Endothelial cell of umbilical vein (primary cell): ENCODE data around the gene TIAM1. TPM values are rescaled to one million over a fixed set of nuclear protein-coding genes. Genes with fewer than 3 reads are reported as not detected.

ENCODE experiments used
- BruUV-seq: library from RNA; stranded (reverse); fragments of 400-500 nt; replicated peaks from 2 replicates; lab custom pipeline; 2021; lab: Mats Ljungman, UMichigan
- CTCF ChIA-PET: fragments of 300-600, 350-600 bp; sonication (Branson Sonifier 250); formaldehyde crosslinking; loops from one replicate; lab custom pipeline; 2021; ENCODE audit warnings: antibody characterized with exemption, inconsistent platforms; lab: Charles Lee
- POLR2A ChIA-PET: fragments of 300-600, 350-600 bp; sonication (Branson Sonifier 250); formaldehyde crosslinking; loops from one replicate; lab custom pipeline; 2021; ENCODE audit warnings: antibody characterized with exemption, inconsistent platforms; lab: Charles Lee
- DNase-seq: peaks from one replicate; pipeline ENCODE4 v3.0.0-alpha.2; 2011; ENCODE audit warnings: low read depth, low spot score
- FAIRE-seq: peaks from 2 replicates; lab custom pipeline; 2011; peaks lifted over from hg19 to GRCh38; lab: Jason Lieb, UNC
- H2AFZ ChIP-seq: 2 replicates; pipeline ENCODE4 v1.6.0; 2012; ENCODE audit warnings: low read depth, low read length, control low read depth, inconsistent platforms
- H3K27ac ChIP-seq: 2 replicates; pipeline ENCODE4 v1.5.1; 2011; ENCODE audit warnings: low read depth, mild to moderate bottlenecking, control low read depth, low read length, moderate library complexity; ENCODE audit not compliant: insufficient read depth
- H3K27me3 ChIP-seq, 2 experiments: 2 replicates each; pipeline versions ENCODE4 v1.6.0 to v1.6.1; 2011; ENCODE audit warnings: low read length in 2 of 2, mixed read lengths in 1 of 2; ENCODE audit not compliant: control insufficient read depth in 2 of 2, insufficient read depth in 2 of 2
- H3K36me3 ChIP-seq, 2 experiments: 2 replicates in 1 of 2; 3 replicates in 1 of 2; pipeline ENCODE4 v1.5.1; 2011; ENCODE audit warnings: low read length in 2 of 2, mild to moderate bottlenecking in 1 of 2, moderate library complexity in 1 of 2; ENCODE audit not compliant: control insufficient read depth in 2 of 2, insufficient read depth in 2 of 2; ENCODE audit errors: extremely low read depth in 1 of 2
- H3K4me1 ChIP-seq: 3 replicates; pipeline ENCODE4 v1.5.1; 2011; ENCODE audit warnings: mild to moderate bottlenecking, low read length; ENCODE audit not compliant: control insufficient read depth, insufficient read depth; ENCODE audit errors: extremely low read depth
- H3K4me2 ChIP-seq: 2 replicates; pipeline ENCODE4 v1.6.1; 2011; ENCODE audit warnings: low read length, control low read depth, mixed read lengths; ENCODE audit not compliant: insufficient read depth
- H3K4me3 ChIP-seq, 3 experiments: fragments of 200-600 bp in 1 of 3; sonication (generic), shearing (Covaris generic) in 1 of 3; replicated peaks in 1 of 3; 2 replicates each; pipeline ENCODE4 v1.5.1; 2011 to 2016; ENCODE audit warnings: control low read depth in 3 of 3, low read length in 3 of 3, mild to moderate bottlenecking in 2 of 3, inconsistent platforms in 1 of 3, low read depth in 1 of 3, moderate library complexity in 1 of 3; ENCODE audit not compliant: insufficient read depth in 1 of 3
- H3K79me2 ChIP-seq: 2 replicates; pipeline ENCODE4 v1.6.0; 2012; ENCODE audit warnings: low read length, inconsistent platforms; ENCODE audit not compliant: control insufficient read depth, insufficient read depth
- H3K9ac ChIP-seq: replicated peaks from 2 replicates; pipeline ENCODE3; 2011; ENCODE audit warnings: low read length, control low read depth; ENCODE audit not compliant: insufficient read depth; ENCODE audit errors: extremely low read depth
- H3K9me1 ChIP-seq: replicated peaks from 3 replicates; pipeline ENCODE4 v1.6.0; 2011; ENCODE audit warnings: mild to moderate bottlenecking, low read length; ENCODE audit not compliant: control insufficient read depth, insufficient read depth; ENCODE audit errors: extremely low read depth
- H3K9me3 ChIP-seq: replicated peaks from 2 replicates; pipeline ENCODE4 v1.5.1; 2012; ENCODE audit warnings: low read length, inconsistent platforms; ENCODE audit not compliant: control insufficient read depth, insufficient read depth
- H4K20me1 ChIP-seq: replicated peaks from 2 replicates; pipeline ENCODE3; 2011; ENCODE audit warnings: mild to moderate bottlenecking, low read length; ENCODE audit not compliant: control insufficient read depth, insufficient read depth; ENCODE audit errors: extremely low read depth
- EZH2 ChIP-seq: IDR thresholded peaks from 2 replicates; pipeline ENCODE4 v1.6.1; 2012; ENCODE audit warnings: borderline replicate concordance, low read depth, mild to moderate bottlenecking, moderate library complexity, low read length, inconsistent platforms; ENCODE audit not compliant: severe bottlenecking
- FOS ChIP-seq: IDR thresholded peaks from 2 replicates; pipeline ENCODE4 v1.6.1; 2011; ENCODE audit warnings: mild to moderate bottlenecking, low read length, moderate library complexity, borderline replicate concordance; ENCODE audit not compliant: insufficient read depth
- GATA2 ChIP-seq: IDR thresholded peaks from 2 replicates; pipeline ENCODE4 v1.7.0; 2011; ENCODE audit warnings: low read depth, mild to moderate bottlenecking, moderate library complexity, mixed read lengths, low read length; ENCODE audit not compliant: insufficient read length, insufficient read depth
- JUN ChIP-seq: IDR thresholded peaks from 2 replicates; pipeline ENCODE4 v1.6.1; 2011; ENCODE audit warnings: borderline replicate concordance, low read depth; ENCODE audit not compliant: insufficient read length, insufficient read depth
- MYC ChIP-seq: IDR thresholded peaks from one replicate; pipeline ENCODE4 v1.6.1; 2011; ENCODE audit warnings: mild to moderate bottlenecking, low read depth, low read length
- POLR2A ChIP-seq: IDR thresholded peaks from 2 replicates; pipeline ENCODE4 v1.6.1; 2012; ENCODE audit warnings: low read depth, mild to moderate bottlenecking, control low read depth, low read length
- POLR2AphosphoS5 ChIP-seq: IDR thresholded peaks from 2 replicates; pipeline ENCODE4 v1.6.1; 2012; ENCODE audit warnings: low read depth, mild to moderate bottlenecking, control low read depth, low read length, moderate library complexity; ENCODE audit not compliant: insufficient read depth
- dilution Hi-C: fragments of 300-500 bp; cut with MboI; formaldehyde crosslinking; loops from one replicate; pipeline ENCODE4 v1.15.0; 2019; ENCODE audit warnings: low sequenced_read_pairs; ENCODE audit not compliant: extremely low pct_ligation_motif_present
- intact Hi-C: fragments of 100-400 bp; cut with micrococcal nuclease; formaldehyde crosslinking; loops from one replicate; pipeline ENCODE4 v1.10.0; 2022
- polyA plus RNA-seq, 4 experiments: library from polyadenylated mRNA; depleted of rRNA in 3 of 4; stranded (reverse) in 3 of 4; unstranded in 1 of 4; fragments of >200 nt; gene quantifications; 2 replicates each; pipeline versions ENCODE4 v1.2.1 to v1.2.3, GENCODE V29; 2011 to 2012; ENCODE audit warnings: missing spikeins in 1 of 4
- total RNA-seq: library from RNA; stranded (reverse); gene quantifications from 2 replicates; pipeline ENCODE4 v1.2.3, GENCODE V29; 2021
- TF ChIP-seq, protein P1 (sequence below): IDR thresholded peaks from 2 replicates; pipeline ENCODE4 v1.6.1; 2011; ENCODE audit not compliant: insufficient read depth, insufficient read length
- TF ChIP-seq, protein P2 (sequence below), 2 donors: IDR thresholded peaks; 1 replicate in 1 of 2; 2 replicates in 1 of 2; pipeline ENCODE4 v1.5.1; 2011; ENCODE audit warnings: low read length in 2 of 2, mild to moderate bottlenecking in 2 of 2, moderate library complexity in 2 of 2, control low read depth in 1 of 2, inconsistent platforms in 1 of 2, low read depth in 1 of 2; ENCODE audit not compliant: insufficient read depth in 1 of 2; ENCODE audit errors: extremely low read depth in 1 of 2

Gene TIAM1
- total and polyA plus RNA-seq, 2 donors (not counting 3 experiments of a cell fraction or from before 2014, with no cell fraction given), result 0.21 to 0.86 TPM

DNA sequence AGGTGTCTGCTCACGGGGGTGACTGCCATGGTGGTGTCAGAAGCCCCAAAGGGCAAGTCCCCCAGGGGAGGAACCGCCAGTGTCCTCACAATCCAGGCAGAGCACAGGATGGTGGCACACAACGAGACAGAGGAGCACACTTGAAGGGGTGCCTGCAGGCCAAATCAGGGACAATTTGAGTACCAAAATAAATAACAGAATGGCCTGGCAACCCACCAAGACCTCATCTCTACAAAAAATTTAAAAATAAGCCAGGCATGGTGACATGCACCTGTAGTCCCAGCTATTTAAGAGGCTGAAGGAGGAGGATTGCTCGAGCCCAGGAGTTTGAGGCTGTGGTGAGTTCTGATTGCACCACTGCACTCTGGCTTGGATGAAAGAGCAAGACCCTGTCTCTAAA is 38.2 kb downstream of the TIAM1 start:
- no peak overlapping the region for H3K4me2 ChIP-seq
- no peaks in the 10 kb centered on the region for H3K36me3 ChIP-seq
- no peaks in the 10 kb centered on the region for H3K79me2 ChIP-seq
- ChIA-PET POLR2A (no interaction called here), CTCF (no interaction called here)
- BruUV-seq, result no TSS peak
- no peak overlapping the region for H3K4me3 ChIP-seq
- no peak for TF ChIP-seq JUN
- no peak for TF ChIP-seq MYC
- TF ChIP-seq GATA2, result no peak
- TF ChIP-seq, protein P1, sequence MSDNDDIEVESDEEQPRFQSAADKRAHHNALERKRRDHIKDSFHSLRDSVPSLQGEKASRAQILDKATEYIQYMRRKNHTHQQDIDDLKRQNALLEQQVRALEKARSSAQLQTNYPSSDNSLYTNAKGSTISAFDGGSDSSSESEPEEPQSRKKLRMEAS, result no peak
- TF ChIP-seq POLR2AphosphoS5, result no peak
- TF ChIP-seq FOS, result no peak
- no peak for TF ChIP-seq EZH2
- TF ChIP-seq POLR2A, result no peak
- TF ChIP-seq, protein P2, sequence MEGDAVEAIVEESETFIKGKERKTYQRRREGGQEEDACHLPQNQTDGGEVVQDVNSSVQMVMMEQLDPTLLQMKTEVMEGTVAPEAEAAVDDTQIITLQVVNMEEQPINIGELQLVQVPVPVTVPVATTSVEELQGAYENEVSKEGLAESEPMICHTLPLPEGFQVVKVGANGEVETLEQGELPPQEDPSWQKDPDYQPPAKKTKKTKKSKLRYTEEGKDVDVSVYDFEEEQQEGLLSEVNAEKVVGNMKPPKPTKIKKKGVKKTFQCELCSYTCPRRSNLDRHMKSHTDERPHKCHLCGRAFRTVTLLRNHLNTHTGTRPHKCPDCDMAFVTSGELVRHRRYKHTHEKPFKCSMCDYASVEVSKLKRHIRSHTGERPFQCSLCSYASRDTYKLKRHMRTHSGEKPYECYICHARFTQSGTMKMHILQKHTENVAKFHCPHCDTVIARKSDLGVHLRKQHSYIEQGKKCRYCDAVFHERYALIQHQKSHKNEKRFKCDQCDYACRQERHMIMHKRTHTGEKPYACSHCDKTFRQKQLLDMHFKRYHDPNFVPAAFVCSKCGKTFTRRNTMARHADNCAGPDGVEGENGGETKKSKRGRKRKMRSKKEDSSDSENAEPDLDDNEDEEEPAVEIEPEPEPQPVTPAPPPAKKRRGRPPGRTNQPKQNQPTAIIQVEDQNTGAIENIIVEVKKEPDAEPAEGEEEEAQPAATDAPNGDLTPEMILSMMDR (IDR thresholded peaks at IDR 0.05; ENCODE audit: extremely low read depth in 1 of 2, insufficient read depth in 1 of 2, low read depth in 1 of 2, low read length in 2 of 2), result no peak
- no peak overlapping the region for H3K27ac ChIP-seq
- no peaks in the 10 kb centered on the region for H4K20me1 ChIP-seq
- H3K9me1 ChIP-seq, result no peaks in the 10 kb centered on the region
- H3K9ac ChIP-seq, result no peak overlapping the region
- H3K27me3 ChIP-seq, result no peaks in the 10 kb centered on the region
- no peaks in the 10 kb centered on the region for H3K4me1 ChIP-seq
- H3K9me3 ChIP-seq, result no peaks in the 10 kb centered on the region
- no peak overlapping the region for H2AFZ ChIP-seq
- no peak for FAIRE-seq
- dilution Hi-C loops, result no loop called here
- intact Hi-C loops, result no loop called here
- no peak for DNase-seq
